Adrenal gland (tissue), 5 donors: Measurements from ENCODE around the gene SLC5A10.

Experiments used
- CTCF ChIP-seq, 6 experiments: fragments of 450-650 bp in 4 of 6; fragments of 200-600 bp in 2 of 6; sonication (generic) in 1 of 6; IDR thresholded peaks; 1 replicate in 5 of 6; 2 replicates in 1 of 6; pipeline versions ENCODE4 v1.5.1 to v1.8.0; 2016 to 2021; ENCODE audit warnings: antibody characterized with exemption in 6 of 6, mild to moderate bottlenecking in 2 of 6, moderate library complexity in 1 of 6
- POLR2A ChIP-seq, 2 donors: fragments of 450-650 bp; IDR thresholded peaks; one replicate each; pipeline ENCODE4 v1.6.1; 2017; ENCODE audit warnings: antibody characterized with exemption in 2 of 2, mild to moderate bottlenecking in 2 of 2, moderate library complexity in 1 of 2
- donor health status: DM: no; HTN: no; CAD: no.

DNA sequence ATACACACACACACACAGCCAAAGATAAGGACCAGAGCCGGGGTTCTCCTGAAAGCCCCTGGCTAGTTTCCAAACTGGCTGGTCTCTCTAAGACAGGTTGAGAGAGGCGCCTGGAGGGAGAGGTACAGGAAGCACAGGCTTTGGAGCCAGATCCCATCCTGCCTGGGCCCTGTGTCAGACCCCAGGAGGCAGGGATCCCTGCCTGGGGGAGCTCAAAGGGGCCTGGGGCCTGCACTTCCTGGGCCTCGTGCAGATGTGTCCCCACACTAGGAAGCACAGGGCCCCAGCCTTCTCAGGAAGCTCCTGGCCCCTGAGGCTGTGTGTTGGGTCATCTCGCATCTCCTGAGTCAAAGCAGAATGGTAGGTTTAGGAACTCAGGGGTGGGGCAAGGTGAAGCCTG, 16.0 kb downstream of the SLC5A10 start:
- TF ChIP-seq CTCF (IDR thresholded peaks at IDR 0.05) = no peak
- TF ChIP-seq POLR2A (IDR thresholded peaks at IDR 0.05) = no peak
